ENCODE results near the gene PLSCR5.

PLSCR5 gene

GRCh38 chr3:146544929-146545528, 60.1 kb downstream of the PLSCR5 start:
- H3K36me3 ChIP-seq (ENCODE audit: insufficient read depth, low read length) = peaks cover 4% of the 10 kb centered on the region
- H3K9ac ChIP-seq (ENCODE audit: insufficient read length) = peak overlapping the region; percentile 90

GRCh38 chr3:146544002-146544928, 60.9 kb downstream of the PLSCR5 start, which contains the start of gene PLSCR1:
PLSCR1 (minus strand) TSS chr3:146544607; CDS start chr3:146536552, 8,055 bp downstream.
- DNase-seq (ENCODE audit: low read depth, low spot score) = peak; percentile 77

More at GRCh38 chr3:146544929-146545528, 60.1 kb downstream of the PLSCR5 start:
- DNase-seq (ENCODE audit: low read depth, low spot score) = no peak
- Histone ChIP-seq H3K27ac (peak overlapping the region; percentile 11; the same call in 1 of the 2 replicates), H3K9me3 (ENCODE audit: low read depth, low read length) (no peaks in the 10 kb centered on the region), H3K4me3 (peak overlapping the region; percentile 83)
- TF ChIP-seq FOXP2 (optimal IDR thresholded peaks at IDR 0.05; ENCODE audit: control extremely low read depth, extremely low read length, insufficient read depth) = no peak
- TF ChIP-seq EZH2 (IDR thresholded peaks at IDR 0.05) = no peak
- no peak for TF ChIP-seq POLR2AphosphoS5 (IDR thresholded peaks at IDR 0.05; ENCODE audit: borderline replicate concordance, low read depth, low read length)

GRCh38 chr3:146543461-146544001, 61.6 kb downstream of the PLSCR5 start:
- Histone ChIP-seq H3K4me3 (peak overlapping the region; percentile 83), H3K9me3 (ENCODE audit: low read depth, low read length) (no peaks in the 10 kb centered on the region), H3K9ac (ENCODE audit: insufficient read length) (peak overlapping the region; percentile 90), H3K36me3 (ENCODE audit: insufficient read depth, low read length) (peaks cover 15% of the 10 kb centered on the region), H3K27ac (no peak overlapping the region)
- TF ChIP-seq POLR2AphosphoS5 (IDR thresholded peaks at IDR 0.05; ENCODE audit: borderline replicate concordance, low read depth, low read length) (no peak), FOXP2 (optimal IDR thresholded peaks at IDR 0.05; ENCODE audit: control extremely low read depth, extremely low read length, insufficient read depth) (no peak), EZH2 (IDR thresholded peaks at IDR 0.05) (no peak)
- no peak for DNase-seq (ENCODE audit: low read depth, low spot score)

More at GRCh38 chr3:146544002-146544928, 60.9 kb downstream of the PLSCR5 start, which contains the start of gene PLSCR1:
- Histone ChIP-seq H3K36me3 (ENCODE audit: insufficient read depth, low read length) (peaks cover 12% of the 10 kb centered on the region), H3K9ac (ENCODE audit: insufficient read length) (peak within 1 kb of the TSS; percentile 90), H3K27ac (peak within 1 kb of the TSS; percentile 27; the same call in 1 of the 2 replicates), H3K4me3 (peak within 1 kb of the TSS; percentile 83), H3K9me3 (ENCODE audit: low read depth, low read length) (no peaks in the 10 kb centered on the region)
- TF ChIP-seq EZH2 (IDR thresholded peaks at IDR 0.05) (no peak), POLR2AphosphoS5 (IDR thresholded peaks at IDR 0.05; ENCODE audit: borderline replicate concordance, low read depth, low read length) (peak; percentile 84), FOXP2 (optimal IDR thresholded peaks at IDR 0.05; ENCODE audit: control extremely low read depth, extremely low read length, insufficient read depth) (no peak)

- Histone ChIP-seq H3K27ac (no peak overlapping the region), H3K36me3 (ENCODE audit: insufficient read depth, low read length) (peaks cover 15% of the 10 kb centered on the region), H3K9ac (ENCODE audit: insufficient read length) (peak overlapping the region; percentile 90), H3K9me3 (ENCODE audit: low read depth, low read length) (no peaks in the 10 kb centered on the region), H3K4me3 (peak overlapping the region; percentile 83)
- DNase-seq (ENCODE audit: low read depth, low spot score) = no peak
- TF ChIP-seq FOXP2 (optimal IDR thresholded peaks at IDR 0.05; ENCODE audit: control extremely low read depth, extremely low read length, insufficient read depth) = no peak
- no peak for TF ChIP-seq POLR2AphosphoS5 (IDR thresholded peaks at IDR 0.05; ENCODE audit: borderline replicate concordance, low read depth, low read length)
- no peak for TF ChIP-seq EZH2 (IDR thresholded peaks at IDR 0.05)
These were observed 62.2 kb downstream of the PLSCR5 start for GRCh38 chr3:146542978-146543377.

GRCh38 chr3:146542179-146542578, 63.0 kb downstream of the PLSCR5 start:
- DNase-seq (ENCODE audit: low read depth, low spot score) = no peak

GRCh38 chr3:146540978-146541377, 64.2 kb downstream of the PLSCR5 start:
- no peak overlapping the region for H3K9ac ChIP-seq (ENCODE audit: insufficient read length)

More at GRCh38 chr3:146542179-146542578, 63.0 kb downstream of the PLSCR5 start:
- H3K9me3 ChIP-seq (ENCODE audit: low read depth, low read length) = no peaks in the 10 kb centered on the region
- H3K4me3 ChIP-seq = peak overlapping the region; percentile 14; the same call in 1 of the 2 replicates
- no peak overlapping the region for H3K9ac ChIP-seq (ENCODE audit: insufficient read length)
- peaks cover 18% of the 10 kb centered on the region for H3K36me3 ChIP-seq (ENCODE audit: insufficient read depth, low read length)
- no peak overlapping the region for H3K27ac ChIP-seq
- TF ChIP-seq POLR2AphosphoS5 (IDR thresholded peaks at IDR 0.05; ENCODE audit: borderline replicate concordance, low read depth, low read length) (no peak), FOXP2 (optimal IDR thresholded peaks at IDR 0.05; ENCODE audit: control extremely low read depth, extremely low read length, insufficient read depth) (no peak), EZH2 (IDR thresholded peaks at IDR 0.05) (no peak)

GRCh38 chr3:146540236-146540635, 64.9 kb downstream of the PLSCR5 start:
- Histone ChIP-seq H3K36me3 (ENCODE audit: insufficient read depth, low read length) (peaks cover 20% of the 10 kb centered on the region), H3K9ac (ENCODE audit: insufficient read length) (no peak overlapping the region), H3K27ac (no peak overlapping the region), H3K4me3 (no peak overlapping the region), H3K9me3 (ENCODE audit: low read depth, low read length) (no peaks in the 10 kb centered on the region)
- TF ChIP-seq FOXP2 (optimal IDR thresholded peaks at IDR 0.05; ENCODE audit: control extremely low read depth, extremely low read length, insufficient read depth) = no peak
- no peak for TF ChIP-seq POLR2AphosphoS5 (IDR thresholded peaks at IDR 0.05; ENCODE audit: borderline replicate concordance, low read depth, low read length)
- TF ChIP-seq EZH2 (IDR thresholded peaks at IDR 0.05) = no peak
- no peak for DNase-seq (ENCODE audit: low read depth, low spot score)

More at GRCh38 chr3:146540978-146541377, 64.2 kb downstream of the PLSCR5 start:
- no peak overlapping the region for H3K27ac ChIP-seq
- no peak overlapping the region for H3K4me3 ChIP-seq
- DNase-seq (ENCODE audit: low read depth, low spot score) = no peak
- no peak for TF ChIP-seq POLR2AphosphoS5 (IDR thresholded peaks at IDR 0.05; ENCODE audit: borderline replicate concordance, low read depth, low read length)
- TF ChIP-seq FOXP2 (optimal IDR thresholded peaks at IDR 0.05; ENCODE audit: control extremely low read depth, extremely low read length, insufficient read depth) = no peak
- TF ChIP-seq EZH2 (IDR thresholded peaks at IDR 0.05) = no peak
- peaks cover 20% of the 10 kb centered on the region for H3K36me3 ChIP-seq (ENCODE audit: insufficient read depth, low read length)
- no peaks in the 10 kb centered on the region for H3K9me3 ChIP-seq (ENCODE audit: low read depth, low read length)

All from SK-N-MC (cell line).